Activated CD8-positive, alpha-beta memory T cell treated with anti-CD3 and anti-CD28 coated beads, Interleukin-2, amount 10 ng/mL, durations not matched to agents 7 days and 5 days (primary cell): Measurements from ENCODE around the gene ARHGEF33. TPM values are rescaled to one million over a fixed set of nuclear protein-coding genes. Genes with fewer than 3 reads are reported as not detected.

Experiments used
- ATAC-seq: fragments of 150-1000 bp; cut with Tn5 transposase; one replicate; pipeline ENCODE4 v1.10.0; 2021; ENCODE audit warnings: moderate library complexity
- CTCF ChIA-PET: fragments of 350-600 bp; sonication (Branson Sonifier 250); formaldehyde crosslinking; loops from one replicate; lab custom pipeline; 2021; ENCODE audit warnings: antibody characterized with exemption; lab: Charles Lee
- DNase-seq: peaks from one replicate; pipeline ENCODE4 v3.0.0-alpha.2; 2020
- H3K27ac Mint-ChIP-seq: one replicate; pipeline ENCODE4 v1.8.0; 2021; ENCODE audit warnings: mild to moderate bottlenecking, mixed read lengths
- H3K27me3 Mint-ChIP-seq: one replicate; pipeline ENCODE4 v1.8.0; 2021; ENCODE audit warnings: mixed read lengths
- H3K36me3 Mint-ChIP-seq: one replicate; pipeline ENCODE4 v1.8.0; 2021; ENCODE audit warnings: mild to moderate bottlenecking, mixed read lengths
- H3K4me1 Mint-ChIP-seq: one replicate; pipeline ENCODE4 v1.8.0; 2021; ENCODE audit warnings: mixed read lengths
- H3K4me3 Mint-ChIP-seq: one replicate; pipeline ENCODE4 v1.8.0; 2021; ENCODE audit warnings: mild to moderate bottlenecking, moderate library complexity, mixed read lengths
- H3K9me3 Mint-ChIP-seq: one replicate; pipeline ENCODE4 v1.8.0; 2022; ENCODE audit warnings: low read depth, mixed read lengths
- total RNA-seq, 2 experiments: library from RNA; stranded (reverse); gene quantifications; one replicate each; pipeline ENCODE4 v1.2.3, GENCODE V29; 2021

The ARHGEF33 gene
- total RNA-seq, 2 experiments from 2014 or later, result 0.59 to 1.0 TPM

- DNase-seq (no peak), ATAC-seq (no peak)
- Mint-ChIP-seq H3K4me3 (no peak overlapping the region), H3K9me3 (no peaks in the 10 kb centered on the region), H3K36me3 (peaks cover 7% of the 10 kb centered on the region), H3K4me1 (no peaks in the 10 kb centered on the region), H3K27me3 (no peaks in the 10 kb centered on the region), H3K27ac (no peak overlapping the region)
- CTCF ChIA-PET, result no interaction called here
Measured at GRCh38 chr2:38978296-38978903, 88.7 kb downstream of the ARHGEF33 start.

GRCh38 chr2:38978908-38979307, 89.2 kb downstream of the ARHGEF33 start:
- Mint-ChIP-seq H3K27ac (no peak overlapping the region), H3K4me3 (no peak overlapping the region), H3K27me3 (no peaks in the 10 kb centered on the region), H3K36me3 (peaks cover 11% of the 10 kb centered on the region), H3K4me1 (no peaks in the 10 kb centered on the region), H3K9me3 (no peaks in the 10 kb centered on the region)
- DNase-seq (no peak), ATAC-seq (no peak)
- CTCF ChIA-PET, result no interaction called here

DNA sequence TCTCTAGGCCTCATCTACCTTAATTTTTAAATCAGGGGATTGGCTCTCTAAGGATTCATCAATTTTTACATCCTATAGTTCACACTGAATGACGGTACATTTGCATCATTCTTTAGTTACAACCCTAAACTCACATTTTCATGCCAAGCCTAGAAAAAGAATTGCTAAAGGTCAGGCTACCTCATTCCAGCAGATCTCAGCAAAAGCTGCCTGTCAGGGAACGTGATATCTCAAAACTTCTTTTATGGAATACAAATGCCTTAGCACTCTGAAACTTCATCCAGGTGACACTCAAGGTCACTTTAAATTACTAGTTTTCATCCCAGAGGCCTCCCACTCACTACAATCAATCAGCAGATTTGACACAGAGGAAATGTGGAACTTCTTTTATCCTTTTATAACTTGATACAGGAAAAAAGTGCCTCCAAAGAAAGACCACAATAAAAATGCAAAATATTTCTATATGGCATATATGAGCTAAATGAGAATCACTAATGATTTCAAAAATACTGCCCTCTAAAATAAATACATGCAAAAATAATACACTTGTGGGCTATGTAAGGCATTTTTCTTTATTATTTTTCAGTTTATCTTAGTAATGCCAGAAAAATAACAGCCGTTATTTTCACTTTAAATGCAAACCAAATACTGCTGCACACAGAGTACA, 91.5 kb downstream of the ARHGEF33 start:
- no peak for DNase-seq
- no peaks in the 10 kb centered on the region for H3K4me1 Mint-ChIP-seq
- no peaks in the 10 kb centered on the region for H3K27me3 Mint-ChIP-seq
- peaks cover 27% of the 10 kb centered on the region for H3K36me3 Mint-ChIP-seq
- no peak overlapping the region for H3K27ac Mint-ChIP-seq
- CTCF ChIA-PET, result no interaction called here
- no peak overlapping the region for H3K4me3 Mint-ChIP-seq
- H3K9me3 Mint-ChIP-seq, result no peaks in the 10 kb centered on the region
- no peak for ATAC-seq

- H3K4me1 Mint-ChIP-seq, result no peaks in the 10 kb centered on the region
- H3K27ac Mint-ChIP-seq, result no peak overlapping the region
- no peak for ATAC-seq
- CTCF ChIA-PET, result no interaction called here
- no peak overlapping the region for H3K4me3 Mint-ChIP-seq
- H3K9me3 Mint-ChIP-seq, result no peaks in the 10 kb centered on the region
- no peak for DNase-seq
- no peaks in the 10 kb centered on the region for H3K27me3 Mint-ChIP-seq
- H3K36me3 Mint-ChIP-seq, result peaks cover 30% of the 10 kb centered on the region
Measured at GRCh38 chr2:38981670-38982357, 92.1 kb downstream of the ARHGEF33 start.

DNA sequence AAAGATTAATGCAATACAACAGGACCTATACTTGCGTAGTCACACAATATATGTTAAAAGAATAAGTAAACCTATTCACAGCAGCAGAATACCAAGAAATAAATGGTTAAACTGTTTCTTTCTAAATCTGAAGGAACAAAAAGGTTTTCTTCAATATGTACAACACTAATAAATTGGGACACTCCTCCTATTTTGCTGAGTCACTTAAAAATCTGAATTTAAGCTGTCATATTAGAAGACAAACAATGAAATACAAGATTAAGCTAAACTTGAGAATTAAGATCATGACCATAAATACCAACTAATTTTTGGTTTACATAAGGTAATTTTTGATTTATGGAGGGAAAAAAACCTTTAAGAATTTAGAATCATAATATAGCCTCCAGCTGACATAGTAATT, 92.8 kb downstream of the ARHGEF33 start:
- Mint-ChIP-seq H3K27me3 (no peaks in the 10 kb centered on the region), H3K4me3 (no peak overlapping the region), H3K36me3 (peaks cover 34% of the 10 kb centered on the region), H3K9me3 (no peaks in the 10 kb centered on the region), H3K27ac (no peak overlapping the region), H3K4me1 (no peaks in the 10 kb centered on the region)
- no peak for DNase-seq
- CTCF ChIA-PET, result no interaction called here
- no peak for ATAC-seq

GRCh38 chr2:38988716-38989115, 99.0 kb downstream of the ARHGEF33 start:
- H3K36me3 Mint-ChIP-seq, result peaks cover 45% of the 10 kb centered on the region
- no peak for ATAC-seq
- CTCF ChIA-PET, result interaction anchor here (1.2 to 1.3 kb wide), 2 partner anchors 16 to 41 kb away, joined by 3 to 5 read pairs; no protein-coding TSS in a partner anchor

GRCh38 chr2:38991899-38992298, 102.2 kb downstream of the ARHGEF33 start:
- CTCF ChIA-PET, result interaction anchor here (1.2 kb wide), 1 partner anchor 44 kb away, joined by 3 read pairs; no protein-coding TSS in a partner anchor
- DNase-seq (no peak), ATAC-seq (no peak)
- Mint-ChIP-seq H3K27me3 (no peaks in the 10 kb centered on the region), H3K9me3 (no peaks in the 10 kb centered on the region), H3K4me3 (no peak overlapping the region), H3K27ac (no peak overlapping the region), H3K4me1 (peaks cover 19% of the 10 kb centered on the region), H3K36me3 (peaks cover 44% of the 10 kb centered on the region)

More at GRCh38 chr2:38988716-38989115, 99.0 kb downstream of the ARHGEF33 start:
- peaks cover 7% of the 10 kb centered on the region for H3K4me1 Mint-ChIP-seq
- no peaks in the 10 kb centered on the region for H3K27me3 Mint-ChIP-seq
- H3K27ac Mint-ChIP-seq, result no peak overlapping the region
- no peak overlapping the region for H3K4me3 Mint-ChIP-seq
- H3K9me3 Mint-ChIP-seq, result no peaks in the 10 kb centered on the region
- DNase-seq, result no peak

DNA sequence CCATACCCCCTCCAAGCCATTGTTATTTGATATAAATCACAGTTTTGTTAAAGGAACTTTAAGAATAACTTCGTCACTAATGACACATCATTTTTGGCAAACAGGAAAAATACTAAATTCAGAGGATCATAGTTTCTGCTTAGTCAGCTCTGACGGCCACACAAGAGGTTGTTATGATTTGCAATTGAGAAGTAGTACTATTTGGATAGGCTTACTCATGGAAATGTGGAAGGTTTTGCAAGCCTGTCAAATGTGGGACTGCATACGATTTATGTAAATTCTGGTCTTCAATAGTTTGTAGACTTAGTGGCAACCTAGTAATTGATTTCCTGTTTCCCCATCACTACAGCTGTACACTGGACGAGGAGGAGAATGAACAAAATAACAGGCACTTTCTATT, 108.1 kb downstream of the ARHGEF33 start:
- CTCF ChIA-PET, result no interaction called here
- ATAC-seq (no peak), DNase-seq (no peak)
- Mint-ChIP-seq H3K27ac (no peak overlapping the region), H3K36me3 (peaks cover 63% of the 10 kb centered on the region), H3K4me3 (no peak overlapping the region), H3K4me1 (peaks cover 21% of the 10 kb centered on the region), H3K9me3 (no peaks in the 10 kb centered on the region), H3K27me3 (no peaks in the 10 kb centered on the region)

DNA sequence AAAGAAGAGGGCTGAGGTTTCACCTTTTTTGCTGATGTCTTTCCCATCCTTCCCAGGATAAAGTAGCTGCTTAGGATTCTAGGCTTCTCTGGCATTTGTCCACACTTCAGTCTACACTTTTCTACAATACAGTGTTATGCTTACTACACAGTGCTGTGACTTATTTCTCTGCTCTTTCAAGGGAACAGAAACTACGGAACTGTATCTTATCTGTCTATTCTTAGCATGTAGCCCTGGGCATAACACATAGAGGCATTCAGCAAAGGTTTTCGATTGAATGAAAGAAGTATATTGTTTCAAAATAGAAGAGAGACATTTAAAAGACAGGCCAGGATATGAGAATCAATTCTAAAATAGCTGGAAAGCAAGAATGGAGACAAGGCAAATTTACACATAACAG, 110.9 kb downstream of the ARHGEF33 start:
- CTCF ChIA-PET, result interaction anchor here (1.3 to 1.4 kb wide), 2 partner anchors 14 to 229 kb away, joined by 3 to 4 read pairs; no protein-coding TSS in a partner anchor
- peaks cover 59% of the 10 kb centered on the region for H3K36me3 Mint-ChIP-seq
- H3K4me1 Mint-ChIP-seq, result peaks cover 10% of the 10 kb centered on the region
- no peaks in the 10 kb centered on the region for H3K27me3 Mint-ChIP-seq
- H3K4me3 Mint-ChIP-seq, result no peak overlapping the region
- H3K27ac Mint-ChIP-seq, result no peak overlapping the region
- no peaks in the 10 kb centered on the region for H3K9me3 Mint-ChIP-seq
- ATAC-seq (no peak), DNase-seq (no peak)

- Mint-ChIP-seq H3K27me3 (no peaks in the 10 kb centered on the region), H3K27ac (peak overlapping the region; percentile 52), H3K4me3 (no peak overlapping the region), H3K9me3 (no peaks in the 10 kb centered on the region), H3K4me1 (peaks cover 4% of the 10 kb centered on the region), H3K36me3 (peaks cover 48% of the 10 kb centered on the region)
- CTCF ChIA-PET, result interaction anchor here (1.1 to 1.5 kb wide), 3 partner anchors 15 to 51 kb away, joined by 3 to 6 read pairs (median 5); no protein-coding TSS in a partner anchor
- DNase-seq, result no peak
- peak; percentile 23 for ATAC-seq
Measured at GRCh38 chr2:39007875-39008504, 118.3 kb downstream of the ARHGEF33 start.

DNA sequence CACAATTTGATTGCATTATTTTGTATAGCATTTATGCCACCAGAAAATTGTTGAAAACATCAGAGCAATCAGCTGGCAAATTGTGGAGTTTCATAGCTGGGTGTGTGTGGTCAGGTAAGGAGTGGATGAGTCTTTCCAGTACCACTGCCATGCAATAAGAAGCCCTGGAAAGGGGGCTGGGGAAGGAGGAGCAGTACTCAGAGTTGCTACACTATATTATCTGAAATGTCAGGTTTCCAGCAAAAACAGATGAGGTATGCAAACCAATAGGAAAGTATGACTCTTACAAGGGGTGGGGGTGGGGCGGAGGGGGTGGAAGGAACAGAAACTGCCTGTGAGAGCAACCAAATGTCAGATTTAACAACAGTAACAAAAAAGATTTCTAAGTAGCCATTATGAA, 119.0 kb downstream of the ARHGEF33 start:
- H3K4me1 Mint-ChIP-seq, result peaks cover 4% of the 10 kb centered on the region
- DNase-seq, result no peak
- H3K27ac Mint-ChIP-seq, result peak overlapping the region; percentile 52
- H3K36me3 Mint-ChIP-seq, result peaks cover 52% of the 10 kb centered on the region
- no peak overlapping the region for H3K4me3 Mint-ChIP-seq
- no peaks in the 10 kb centered on the region for H3K9me3 Mint-ChIP-seq
- H3K27me3 Mint-ChIP-seq, result no peaks in the 10 kb centered on the region
- no peak for ATAC-seq
- CTCF ChIA-PET, result interaction anchor here (1.4 to 3.2 kb wide), 3 partner anchors 15 to 62 kb away, joined by 5 to 9 read pairs (median 6); no protein-coding TSS in a partner anchor

DNA sequence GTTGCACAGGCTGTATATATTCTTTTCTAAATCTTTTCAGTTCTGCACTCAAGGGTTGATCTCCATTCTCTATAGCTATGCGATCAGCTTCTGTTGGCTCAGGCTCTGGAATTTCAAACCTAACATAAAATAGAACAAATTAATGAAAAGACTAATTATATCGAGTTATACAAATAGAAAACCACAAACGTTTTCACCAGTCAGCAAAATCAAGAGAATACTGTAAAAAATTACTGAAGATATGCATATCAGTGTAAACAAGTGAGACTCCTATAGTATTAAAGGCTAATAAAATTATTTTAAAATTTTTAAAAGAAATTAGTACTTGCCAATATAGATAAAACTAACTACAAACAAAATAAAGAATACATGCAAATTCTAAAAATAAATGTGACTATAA, 124.2 kb downstream of the ARHGEF33 start:
- Mint-ChIP-seq H3K27me3 (no peaks in the 10 kb centered on the region), H3K36me3 (peaks cover 40% of the 10 kb centered on the region)
- CTCF ChIA-PET, result no interaction called here

DNA sequence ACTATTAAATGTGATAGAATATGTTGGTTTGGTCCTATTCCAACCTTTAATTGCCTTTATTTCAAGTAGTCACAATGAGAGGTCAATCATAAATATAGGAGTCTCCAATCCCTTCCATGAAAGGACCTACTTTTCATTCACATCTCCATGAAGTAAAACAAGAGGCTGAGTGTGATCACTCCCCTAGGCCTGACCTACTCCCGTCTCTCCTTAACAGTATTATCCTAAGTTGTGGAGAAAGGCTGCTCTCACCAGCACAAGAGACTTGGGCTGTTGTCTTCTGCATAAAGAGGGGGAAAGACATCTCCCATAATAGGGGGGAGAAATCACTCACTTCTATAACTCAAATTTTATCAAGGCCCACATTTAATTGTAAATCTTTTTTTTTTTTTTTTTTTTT, 125.7 kb downstream of the ARHGEF33 start:
- H3K4me1 Mint-ChIP-seq, result peaks cover 4% of the 10 kb centered on the region
- no peaks in the 10 kb centered on the region for H3K27me3 Mint-ChIP-seq
- H3K27ac Mint-ChIP-seq, result no peak overlapping the region
- H3K9me3 Mint-ChIP-seq, result no peaks in the 10 kb centered on the region
- H3K4me3 Mint-ChIP-seq, result no peak overlapping the region
- no peak for DNase-seq
- H3K36me3 Mint-ChIP-seq, result peaks cover 41% of the 10 kb centered on the region
- CTCF ChIA-PET, result interaction anchor here (0.9 kb wide), 1 partner anchor 15 kb away, joined by 3 read pairs; no protein-coding TSS in a partner anchor
- no peak for ATAC-seq

More for the DNA sequence above, 124.2 kb downstream of the ARHGEF33 start:
- H3K9me3 Mint-ChIP-seq, result no peaks in the 10 kb centered on the region
- no peak overlapping the region for H3K27ac Mint-ChIP-seq
- peaks cover 5% of the 10 kb centered on the region for H3K4me1 Mint-ChIP-seq
- no peak overlapping the region for H3K4me3 Mint-ChIP-seq
- ATAC-seq, result no peak
- no peak for DNase-seq
